ENCODE results near the gene FAM174A. TPM values are rescaled to one million over a fixed set of nuclear protein-coding genes. Genes with fewer than 3 reads are reported as not detected.

FAM174A gene
- total and polyA plus RNA-seq, 10 donors: 5.4 to 26.7 (median 12.7) TPM

GRCh38 chr5:100577506-100577905 lies 42.3 kb downstream of the FAM174A start:
- Histone ChIP-seq H3K27ac (peak overlapping the region in 2 of 8 donors; percentile 58 to 75), H3K4me1 (peaks cover 0 to 6% (median 0%) of the 10 kb centered on the region in 6 donors), H3K4me3 (no peak overlapping the region), H3K27me3 (replicated peaks in 1 of 7) (no peaks in the 10 kb centered on the region), H3K36me3 (peaks cover 0 to 15% (median 0%) of the 10 kb centered on the region in 6 donors), H3K9me3 (peaks cover 0 to 3% (median 0%) of the 10 kb centered on the region in 8 donors)
- intact Hi-C loops (cut with DNase I; ENCODE audit: low total_unique reads): no loop called here
- no peak for DNase-seq
- WGBS, 5 donors: 88 to 97% (median 94%) methylated on average over 1 of the region's 1 CpG
- TF ChIP-seq CTCF (IDR thresholded peaks at IDR 0.05 in 8 of 11, conservative IDR thresholded peaks at IDR 0.05 in 3 of 11) (no peak), POLR2AphosphoS5 (IDR thresholded peaks at IDR 0.05) (no peak), POLR2A (IDR thresholded peaks at IDR 0.05) (no peak)

GRCh38 chr5:100584069-100584468 lies 48.9 kb downstream of the FAM174A start:
- TF ChIP-seq CTCF (IDR thresholded peaks at IDR 0.05 in 8 of 11, conservative IDR thresholded peaks at IDR 0.05 in 3 of 11) (no peak), POLR2A (IDR thresholded peaks at IDR 0.05) (no peak), POLR2AphosphoS5 (IDR thresholded peaks at IDR 0.05) (no peak)
- Histone ChIP-seq H3K4me1 (no peaks in the 10 kb centered on the region), H3K27ac (no peak overlapping the region), H3K4me3 (no peak overlapping the region), H3K27me3 (replicated peaks in 1 of 7) (no peaks in the 10 kb centered on the region), H3K36me3 (peaks cover 0 to 35% (median 2%) of the 10 kb centered on the region in 6 donors), H3K9me3 (no peaks in the 10 kb centered on the region)
- DNase-seq: no peak
- 28 to 43% (median 37%) methylated on average over 1 of the region's 1 CpG for WGBS, 5 donors
- intact Hi-C loops (cut with DNase I; ENCODE audit: low total_unique reads): no loop called here

- Histone ChIP-seq H3K4me3 (no peak overlapping the region), H3K36me3 (peaks cover 0 to 35% (median 2%) of the 10 kb centered on the region in 6 donors), H3K4me1 (no peaks in the 10 kb centered on the region), H3K27ac (no peak overlapping the region), H3K27me3 (replicated peaks in 1 of 7) (no peaks in the 10 kb centered on the region), H3K9me3 (no peaks in the 10 kb centered on the region)
- no peak for DNase-seq
- WGBS, 5 donors: 92 to 96% (median 95%) methylated on average over 5 of the region's 5 CpGs
- TF ChIP-seq CTCF (IDR thresholded peaks at IDR 0.05 in 8 of 11, conservative IDR thresholded peaks at IDR 0.05 in 3 of 11) (no peak), POLR2AphosphoS5 (IDR thresholded peaks at IDR 0.05) (no peak), POLR2A (IDR thresholded peaks at IDR 0.05) (no peak)
- intact Hi-C loops (cut with DNase I; ENCODE audit: low total_unique reads): no loop called here
These were observed 49.7 kb downstream of the FAM174A start for GRCh38 chr5:100584889-100585288.

- no peak for DNase-seq
- intact Hi-C loops (cut with DNase I; ENCODE audit: low total_unique reads): no loop called here
- 91 to 100% (median 96%) methylated on average over 1 of the region's 1 CpG for WGBS, 5 donors
These were observed 55.7 kb downstream of the FAM174A start for GRCh38 chr5:100590867-100591266.

More at GRCh38 chr5:100590867-100591266, 55.7 kb downstream of the FAM174A start:
- peaks cover 0 to 18% (median 2%) of the 10 kb centered on the region in 6 donors for H3K36me3 ChIP-seq
- H3K27ac ChIP-seq: no peak overlapping the region
- H3K27me3 ChIP-seq (replicated peaks in 1 of 7): no peaks in the 10 kb centered on the region
- H3K4me3 ChIP-seq: no peak overlapping the region
- TF ChIP-seq CTCF (IDR thresholded peaks at IDR 0.05 in 8 of 11, conservative IDR thresholded peaks at IDR 0.05 in 3 of 11) (no peak), POLR2AphosphoS5 (IDR thresholded peaks at IDR 0.05) (no peak), POLR2A (IDR thresholded peaks at IDR 0.05) (no peak)
- H3K4me1 ChIP-seq: no peaks in the 10 kb centered on the region
- H3K9me3 ChIP-seq: no peaks in the 10 kb centered on the region

Data from spleen (tissue), 11 donors.